Nephron progenitor cell (in vitro differentiated cells): ENCODE data around the gene EFNA5.
"Not testable (repeated sequence)": the region's sequence is repeated elsewhere in the genome, so short reads cannot be mapped to it uniquely, and the experiment has no call there.

Experiments used
- DNase-seq: peaks from one replicate; pipeline ENCODE4 v3.0.0; 2021
- H3K27ac Mint-ChIP-seq: 2 replicates; pipeline ENCODE4 v1.8.0; 2021; ENCODE audit warnings: mild to moderate bottlenecking, moderate library complexity, mixed read lengths
- H3K27me3 Mint-ChIP-seq: 2 replicates; pipeline ENCODE4 v1.8.0; 2021; ENCODE audit warnings: mild to moderate bottlenecking, low read depth, mixed read lengths; ENCODE audit not compliant: poor library complexity
- H3K36me3 Mint-ChIP-seq: 2 replicates; pipeline ENCODE4 v1.8.0; 2021; ENCODE audit warnings: low read depth, mixed read lengths
- H3K4me1 Mint-ChIP-seq: 2 replicates; pipeline ENCODE4 v1.8.0; 2021; ENCODE audit warnings: mixed read lengths
- H3K4me3 Mint-ChIP-seq: 2 replicates; pipeline ENCODE4 v1.8.0; 2021; ENCODE audit warnings: mild to moderate bottlenecking, moderate library complexity, mixed read lengths
- H3K9me3 Mint-ChIP-seq: 2 replicates; pipeline ENCODE4 v1.8.0; 2021; ENCODE audit warnings: mild to moderate bottlenecking, moderate library complexity, mixed read lengths
- TF ChIP-seq, protein P1 (sequence below): fragments of 200-600 bp; sonication (generic); IDR thresholded peaks from 2 replicates; pipeline ENCODE4 v1.5.0; 2021; ENCODE audit warnings: antibody characterized with exemption

Gene EFNA5

GRCh38 chr5:107458322-107458721 lies 212.4 kb downstream of the EFNA5 start:
- peaks cover 2% of the 10 kb centered on the region for H3K27me3 Mint-ChIP-seq
- no peak overlapping the region for H3K27ac Mint-ChIP-seq
- H3K9me3 Mint-ChIP-seq = peaks cover 7% of the 10 kb centered on the region
- H3K4me1 Mint-ChIP-seq = peaks cover 39% of the 10 kb centered on the region
- H3K4me3 Mint-ChIP-seq = no peak overlapping the region
- TF ChIP-seq, protein P1, sequence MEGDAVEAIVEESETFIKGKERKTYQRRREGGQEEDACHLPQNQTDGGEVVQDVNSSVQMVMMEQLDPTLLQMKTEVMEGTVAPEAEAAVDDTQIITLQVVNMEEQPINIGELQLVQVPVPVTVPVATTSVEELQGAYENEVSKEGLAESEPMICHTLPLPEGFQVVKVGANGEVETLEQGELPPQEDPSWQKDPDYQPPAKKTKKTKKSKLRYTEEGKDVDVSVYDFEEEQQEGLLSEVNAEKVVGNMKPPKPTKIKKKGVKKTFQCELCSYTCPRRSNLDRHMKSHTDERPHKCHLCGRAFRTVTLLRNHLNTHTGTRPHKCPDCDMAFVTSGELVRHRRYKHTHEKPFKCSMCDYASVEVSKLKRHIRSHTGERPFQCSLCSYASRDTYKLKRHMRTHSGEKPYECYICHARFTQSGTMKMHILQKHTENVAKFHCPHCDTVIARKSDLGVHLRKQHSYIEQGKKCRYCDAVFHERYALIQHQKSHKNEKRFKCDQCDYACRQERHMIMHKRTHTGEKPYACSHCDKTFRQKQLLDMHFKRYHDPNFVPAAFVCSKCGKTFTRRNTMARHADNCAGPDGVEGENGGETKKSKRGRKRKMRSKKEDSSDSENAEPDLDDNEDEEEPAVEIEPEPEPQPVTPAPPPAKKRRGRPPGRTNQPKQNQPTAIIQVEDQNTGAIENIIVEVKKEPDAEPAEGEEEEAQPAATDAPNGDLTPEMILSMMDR = no peak
- DNase-seq = no peak
- peaks cover 5% of the 10 kb centered on the region for H3K36me3 Mint-ChIP-seq

GRCh38 chr5:107457881-107458280 lies 212.9 kb downstream of the EFNA5 start:
- Mint-ChIP-seq H3K9me3 (peaks cover 7% of the 10 kb centered on the region), H3K4me1 (peaks cover 39% of the 10 kb centered on the region), H3K4me3 (no peak overlapping the region), H3K36me3 (peaks cover 5% of the 10 kb centered on the region), H3K27me3 (peaks cover 2% of the 10 kb centered on the region), H3K27ac (no peak overlapping the region)
- TF ChIP-seq, protein P1 = no peak
- no peak for DNase-seq

GRCh38 chr5:107457138-107457537 lies 213.6 kb downstream of the EFNA5 start:
- H3K9me3 Mint-ChIP-seq = peaks cover 7% of the 10 kb centered on the region
- no peak overlapping the region for H3K4me3 Mint-ChIP-seq
- H3K27ac Mint-ChIP-seq = peak overlapping the region; percentile 79
- TF ChIP-seq, protein P1 = no peak
- H3K4me1 Mint-ChIP-seq = peaks cover 39% of the 10 kb centered on the region
- peaks cover 5% of the 10 kb centered on the region for H3K36me3 Mint-ChIP-seq
- H3K27me3 Mint-ChIP-seq = peaks cover 2% of the 10 kb centered on the region
- no peak for DNase-seq

- Mint-ChIP-seq H3K9me3 (peaks cover 12% of the 10 kb centered on the region), H3K36me3 (peaks cover 5% of the 10 kb centered on the region), H3K27me3 (peaks cover 2% of the 10 kb centered on the region), H3K4me1 (peaks cover 34% of the 10 kb centered on the region), H3K27ac (no peak overlapping the region), H3K4me3 (no peak overlapping the region)
- TF ChIP-seq, protein P1 = no peak
- no peak for DNase-seq
Observed at GRCh38 chr5:107456281-107456715, 214.4 kb downstream of the EFNA5 start.

- Mint-ChIP-seq H3K9me3 (peaks cover 12% of the 10 kb centered on the region), H3K27me3 (peaks cover 2% of the 10 kb centered on the region), H3K4me1 (peaks cover 45% of the 10 kb centered on the region), H3K4me3 (no peak overlapping the region), H3K27ac (peak overlapping the region; percentile 5), H3K36me3 (peaks cover 5% of the 10 kb centered on the region)
- peak; percentile 4 for DNase-seq
- TF ChIP-seq, protein P1 = no peak
Observed at GRCh38 chr5:107455111-107455544, 215.6 kb downstream of the EFNA5 start.

DNA sequence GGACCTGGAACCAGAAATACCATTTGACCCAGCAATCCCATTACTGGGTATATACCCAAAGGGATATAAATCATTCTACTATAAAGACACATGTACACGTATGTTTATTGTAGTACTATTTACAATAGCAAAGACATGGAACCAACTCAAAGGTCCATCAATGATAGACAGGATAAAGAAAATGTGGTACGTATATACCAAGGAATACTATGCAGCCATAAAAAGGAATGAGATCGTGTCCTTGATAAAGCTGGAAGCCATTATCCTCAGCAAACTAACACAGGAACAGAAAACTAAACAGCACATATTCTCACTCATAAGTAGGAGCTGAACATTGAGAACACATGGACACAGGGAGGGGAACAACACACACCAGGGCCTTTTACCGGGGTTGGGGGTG lies 218.9 kb downstream of the EFNA5 start:
- peaks cover 62% of the 10 kb centered on the region for H3K4me1 Mint-ChIP-seq
- not testable (repeated sequence) for H3K27ac Mint-ChIP-seq, DNase-seq

More for the DNA sequence above, 218.9 kb downstream of the EFNA5 start:
- H3K9me3 Mint-ChIP-seq, H3K4me3 Mint-ChIP-seq, H3K36me3 Mint-ChIP-seq, H3K27me3 Mint-ChIP-seq: not testable (repeated sequence)
